OCI-LY1 (cell line): ENCODE results near the gene RRP8.

ENCODE experiments used
- H2AFZ ChIP-seq: fragments of 200-600 bp; sonication (generic), shearing (Covaris generic); 2 replicates; pipeline ENCODE4 v1.6.0; 2014; ENCODE audit warnings: antibody characterized with exemption, mild to moderate bottlenecking, low read length
- H3F3A ChIP-seq: fragments of 200-600 bp; sonication (generic), shearing (Covaris generic); 2 replicates; pipeline ENCODE4 v1.6.0; 2014; ENCODE audit warnings: mild to moderate bottlenecking, antibody characterized with exemption, low read length, moderate library complexity; ENCODE audit not compliant: insufficient read depth
- H3K27ac ChIP-seq: fragments of 200-600 bp; sonication (generic); 2 replicates; pipeline ENCODE4 v1.5.1; 2014; ENCODE audit warnings: low read length, mixed run types, mild to moderate bottlenecking, low read depth; ENCODE audit not compliant: poor library complexity, severe bottlenecking
- H3K27me3 ChIP-seq: fragments of 200-600 bp; sonication (generic); 2 replicates; pipeline ENCODE4 v1.6.0; 2014; ENCODE audit warnings: antibody characterized with exemption, mild to moderate bottlenecking, low read length, moderate library complexity; ENCODE audit not compliant: insufficient read depth
- H3K36me3 ChIP-seq: fragments of 200-600 bp; sonication (generic); 2 replicates; pipeline ENCODE4 v1.6.1; 2014; ENCODE audit warnings: mild to moderate bottlenecking, antibody characterized with exemption, low read length, moderate library complexity, mixed read lengths; ENCODE audit not compliant: insufficient read depth
- H3K4me1 ChIP-seq: fragments of 200-600 bp; sonication (generic); 2 replicates; pipeline ENCODE4 v1.5.1; 2014; ENCODE audit warnings: mild to moderate bottlenecking, low read length, moderate library complexity; ENCODE audit not compliant: insufficient read depth, severe bottlenecking
- H3K4me2 ChIP-seq: fragments of 200-600 bp; sonication (generic), shearing (Covaris generic); 2 replicates; pipeline ENCODE4 v1.6.1; 2014; ENCODE audit warnings: low read length
- H3K4me3 ChIP-seq: fragments of 200-600 bp; sonication (generic); 2 replicates; pipeline ENCODE4 v1.5.1; 2014; ENCODE audit warnings: low read length, low read depth, mild to moderate bottlenecking, mixed read lengths; ENCODE audit not compliant: poor library complexity, severe bottlenecking
- H3K79me2 ChIP-seq: fragments of 200-600 bp; shearing (Covaris generic); 2 replicates; pipeline ENCODE4 v1.6.1; 2016; ENCODE audit warnings: mixed run types, low read length, mixed read lengths; ENCODE audit not compliant: insufficient read depth
- H3K9ac ChIP-seq: fragments of 200-600 bp; sonication (generic), shearing (Covaris generic); 2 replicates; pipeline ENCODE4 v1.6.1; 2014; ENCODE audit warnings: mild to moderate bottlenecking, low read length, mixed read lengths
- H3K9me2 ChIP-seq: fragments of 200-600 bp; sonication (generic), shearing (Covaris generic); 2 replicates; pipeline ENCODE4 v1.6.1; 2014; ENCODE audit warnings: low read depth, mild to moderate bottlenecking, low read length, mixed read lengths
- H3K9me3 ChIP-seq: fragments of 200-600 bp; shearing (Covaris generic); 2 replicates; pipeline ENCODE4 v1.6.1; 2014; ENCODE audit warnings: low read length, mixed read lengths
- H4K20me1 ChIP-seq: fragments of 200-600 bp; sonication (generic), shearing (Covaris generic); 2 replicates; pipeline ENCODE4 v1.6.0; 2016; ENCODE audit warnings: mild to moderate bottlenecking, low read length; ENCODE audit not compliant: insufficient read depth
- CTCF ChIP-seq: fragments of 200-600 bp; sonication (generic), shearing (Covaris generic); IDR thresholded peaks from 2 replicates; pipeline ENCODE4 v1.5.1; 2017; ENCODE audit warnings: mild to moderate bottlenecking, antibody characterized with exemption, low read length, moderate library complexity, mixed read lengths
- EZH2 ChIP-seq: fragments of 200-600 bp; sonication (generic), shearing (Covaris generic); IDR thresholded peaks from 2 replicates; pipeline ENCODE4 v1.8.0; 2017; ENCODE audit warnings: borderline replicate concordance, mixed run types, mild to moderate bottlenecking, antibody characterized with exemption, low read length, moderate library complexity, mixed read lengths

RRP8 gene

GRCh38 chr11:6604081-6604626 lies 738 bp upstream of the RRP8 start:
- peak; percentile 45; the same call in 1 of the 2 replicates for TF ChIP-seq CTCF
- no peak for TF ChIP-seq EZH2

GRCh38 chr11:6602096-6602940 lies 1.1 kb downstream of the RRP8 start:
- H2AFZ ChIP-seq = no peak overlapping the region
- H3K4me1 ChIP-seq = peaks cover 45% of the 10 kb centered on the region
- no peak overlapping the region for H3K27ac ChIP-seq

More at GRCh38 chr11:6604081-6604626, 738 bp upstream of the RRP8 start:
- no peaks in the 10 kb centered on the region for H3K27me3 ChIP-seq
- H3K4me2 ChIP-seq = peak overlapping the region; percentile 90
- peaks cover 19% of the 10 kb centered on the region for H3K79me2 ChIP-seq
- H3F3A ChIP-seq = peaks cover 4% of the 10 kb centered on the region; the same call in 1 of the 2 replicates
- no peaks in the 10 kb centered on the region for H4K20me1 ChIP-seq
- H3K4me3 ChIP-seq = peak overlapping the region; percentile 71
- peaks cover 44% of the 10 kb centered on the region for H3K36me3 ChIP-seq
- H3K27ac ChIP-seq = peak overlapping the region; percentile 58
- no peak overlapping the region for H2AFZ ChIP-seq
- peaks cover 48% of the 10 kb centered on the region for H3K4me1 ChIP-seq
- no peaks in the 10 kb centered on the region for H3K9me2 ChIP-seq
- no peaks in the 10 kb centered on the region for H3K9me3 ChIP-seq
- peak overlapping the region; percentile 93 for H3K9ac ChIP-seq

GRCh38 chr11:6601041-6601461 lies 2.4 kb downstream of the RRP8 start:
- Histone ChIP-seq H3F3A (no peaks in the 10 kb centered on the region), H3K4me2 (no peak overlapping the region), H3K27me3 (no peaks in the 10 kb centered on the region), H3K9me3 (no peaks in the 10 kb centered on the region), H3K79me2 (peaks cover 19% of the 10 kb centered on the region), H3K9me2 (no peaks in the 10 kb centered on the region), H4K20me1 (no peaks in the 10 kb centered on the region), H2AFZ (no peak overlapping the region), H3K27ac (no peak overlapping the region), H3K36me3 (peaks cover 56% of the 10 kb centered on the region), H3K9ac (no peak overlapping the region), H3K4me1 (peaks cover 32% of the 10 kb centered on the region), H3K4me3 (no peak overlapping the region)
- TF ChIP-seq EZH2 = no peak
- no peak for TF ChIP-seq CTCF

More at GRCh38 chr11:6602096-6602940, 1.1 kb downstream of the RRP8 start:
- H3K79me2 ChIP-seq = peaks cover 19% of the 10 kb centered on the region
- peak overlapping the region; percentile 71 for H3K4me3 ChIP-seq
- peaks cover 43% of the 10 kb centered on the region for H3K36me3 ChIP-seq
- H3K9ac ChIP-seq = peak overlapping the region; percentile 93
- no peaks in the 10 kb centered on the region for H4K20me1 ChIP-seq
- no peaks in the 10 kb centered on the region for H3K9me2 ChIP-seq
- peaks cover 1% of the 10 kb centered on the region; the same call in 1 of the 2 replicates for H3F3A ChIP-seq
- no peaks in the 10 kb centered on the region for H3K9me3 ChIP-seq
- peak overlapping the region; percentile 90 for H3K4me2 ChIP-seq
- TF ChIP-seq EZH2 = no peak
- TF ChIP-seq CTCF = no peak
- no peaks in the 10 kb centered on the region for H3K27me3 ChIP-seq
